Measurements from ENCODE around the gene CMTM4.
"Not testable (repeated sequence)": the region's sequence is repeated elsewhere in the genome, so short reads cannot be mapped to it uniquely, and the experiment has no call there.

The CMTM4 gene

DNA sequence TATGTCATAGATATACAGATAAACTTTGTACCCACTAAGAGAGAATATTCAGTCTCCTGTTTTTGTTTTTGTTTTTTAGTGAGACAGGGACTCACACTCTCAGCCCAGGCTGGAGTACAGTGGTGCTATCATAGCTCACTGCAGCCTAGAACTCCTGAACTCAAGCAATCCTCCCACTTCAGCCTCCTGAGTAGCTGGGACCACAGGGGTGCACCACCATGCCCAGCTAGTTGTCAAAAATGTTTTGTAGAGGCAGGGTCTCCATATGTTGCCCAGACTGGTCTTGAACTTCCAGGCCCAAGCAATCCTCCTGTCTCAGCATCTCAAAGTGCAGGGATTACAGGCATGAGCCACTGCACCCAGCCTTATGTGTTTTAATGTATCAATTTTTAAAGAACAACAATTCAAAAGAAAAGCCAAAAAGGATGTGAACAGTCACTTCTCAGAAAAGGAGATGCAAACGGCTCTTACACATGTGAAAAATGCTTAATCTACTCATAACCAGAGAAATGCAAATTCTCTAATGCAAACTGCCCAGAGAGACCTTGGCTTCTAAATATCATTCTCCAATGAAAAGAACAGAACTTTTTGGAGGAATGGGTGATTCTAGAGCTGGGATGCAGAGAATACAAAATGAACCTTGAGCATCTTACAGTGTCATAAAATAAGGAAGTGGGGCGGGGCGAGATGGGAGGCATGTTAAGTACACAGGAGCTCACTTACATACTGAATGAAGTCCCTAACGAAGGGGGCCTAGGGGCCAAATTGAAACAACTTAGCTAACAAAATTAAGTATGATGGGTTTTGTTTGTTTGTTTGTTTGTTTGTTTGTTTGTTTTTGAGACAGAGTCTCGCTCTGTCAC lies 99.3 kb downstream of the CMTM4 start:
- Histone ChIP-seq H3K4me3 (replicated peaks; ENCODE audit: low read depth, low read length) (no peak overlapping the region), H3K36me3 (ENCODE audit: control insufficient read depth, insufficient read depth, low read length) (no peaks in the 10 kb centered on the region), H3K27me3 (replicated peaks; ENCODE audit: control insufficient read depth, insufficient read depth, low read length) (no peaks in the 10 kb centered on the region)
- TF ChIP-seq, protein P1, sequence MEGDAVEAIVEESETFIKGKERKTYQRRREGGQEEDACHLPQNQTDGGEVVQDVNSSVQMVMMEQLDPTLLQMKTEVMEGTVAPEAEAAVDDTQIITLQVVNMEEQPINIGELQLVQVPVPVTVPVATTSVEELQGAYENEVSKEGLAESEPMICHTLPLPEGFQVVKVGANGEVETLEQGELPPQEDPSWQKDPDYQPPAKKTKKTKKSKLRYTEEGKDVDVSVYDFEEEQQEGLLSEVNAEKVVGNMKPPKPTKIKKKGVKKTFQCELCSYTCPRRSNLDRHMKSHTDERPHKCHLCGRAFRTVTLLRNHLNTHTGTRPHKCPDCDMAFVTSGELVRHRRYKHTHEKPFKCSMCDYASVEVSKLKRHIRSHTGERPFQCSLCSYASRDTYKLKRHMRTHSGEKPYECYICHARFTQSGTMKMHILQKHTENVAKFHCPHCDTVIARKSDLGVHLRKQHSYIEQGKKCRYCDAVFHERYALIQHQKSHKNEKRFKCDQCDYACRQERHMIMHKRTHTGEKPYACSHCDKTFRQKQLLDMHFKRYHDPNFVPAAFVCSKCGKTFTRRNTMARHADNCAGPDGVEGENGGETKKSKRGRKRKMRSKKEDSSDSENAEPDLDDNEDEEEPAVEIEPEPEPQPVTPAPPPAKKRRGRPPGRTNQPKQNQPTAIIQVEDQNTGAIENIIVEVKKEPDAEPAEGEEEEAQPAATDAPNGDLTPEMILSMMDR (IDR thresholded peaks at IDR 0.05; ENCODE audit: insufficient read depth, low read length, poor library complexity, severe bottlenecking), result no peak
- DNase-seq (ENCODE audit: extremely low read depth, insufficient read length), result no peak

DNA sequence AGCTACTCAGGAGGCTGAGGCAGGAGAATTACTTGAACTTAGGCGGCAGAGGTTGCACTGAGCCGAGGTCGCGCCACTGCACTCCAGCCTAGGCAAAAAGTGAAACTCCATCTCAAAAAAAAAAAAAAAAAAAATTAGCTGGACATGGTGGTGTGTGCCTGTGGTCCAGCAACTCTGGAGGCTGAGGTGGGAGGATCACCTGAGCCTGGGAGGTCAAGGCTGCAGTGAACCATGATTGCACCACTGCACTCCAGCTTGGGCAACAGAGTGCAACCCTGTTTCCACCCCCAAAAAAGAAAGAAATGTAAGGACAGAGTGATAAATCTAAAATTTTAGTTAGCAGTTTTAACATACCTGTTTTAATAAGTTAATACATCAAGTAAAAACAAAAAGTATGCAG lies 100.0 kb downstream of the CMTM4 start:
- not testable (repeated sequence) for H3K4me3 ChIP-seq (replicated peaks; ENCODE audit: low read depth, low read length); DNase-seq (ENCODE audit: extremely low read depth, insufficient read length); H3K36me3 ChIP-seq (ENCODE audit: control insufficient read depth, insufficient read depth, low read length); H3K27me3 ChIP-seq (replicated peaks; ENCODE audit: control insufficient read depth, insufficient read depth, low read length)

DNA sequence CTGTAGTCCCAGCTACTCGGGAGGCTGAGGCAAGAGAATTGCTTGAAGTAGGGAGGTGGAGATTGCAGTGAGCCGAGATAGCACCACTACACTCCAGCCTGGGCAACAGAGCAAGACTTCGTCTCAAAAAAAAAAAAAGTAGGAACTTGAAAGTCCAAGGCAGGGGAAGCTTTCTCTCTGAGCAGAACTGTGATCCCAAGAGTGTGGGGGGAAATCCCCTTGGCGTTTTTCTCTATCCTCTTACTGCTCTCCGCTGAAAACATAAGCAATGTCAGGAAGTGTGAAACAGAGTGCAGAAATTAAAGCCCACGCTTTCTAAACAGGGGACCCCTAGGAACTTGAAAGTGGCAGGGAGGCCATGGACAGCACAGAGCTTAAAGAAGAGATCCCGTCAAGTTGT lies 101.8 kb downstream of the CMTM4 start:
- no peaks in the 10 kb centered on the region for H3K27me3 ChIP-seq (replicated peaks; ENCODE audit: control insufficient read depth, insufficient read depth, low read length)
- no peaks in the 10 kb centered on the region for H3K36me3 ChIP-seq (ENCODE audit: control insufficient read depth, insufficient read depth, low read length)
- DNase-seq (ENCODE audit: extremely low read depth, insufficient read length), result no peak
- H3K4me3 ChIP-seq (replicated peaks; ENCODE audit: low read depth, low read length), result no peak overlapping the region
- TF ChIP-seq, protein P1 (IDR thresholded peaks at IDR 0.05; ENCODE audit: insufficient read depth, low read length, poor library complexity, severe bottlenecking), result no peak

DNA sequence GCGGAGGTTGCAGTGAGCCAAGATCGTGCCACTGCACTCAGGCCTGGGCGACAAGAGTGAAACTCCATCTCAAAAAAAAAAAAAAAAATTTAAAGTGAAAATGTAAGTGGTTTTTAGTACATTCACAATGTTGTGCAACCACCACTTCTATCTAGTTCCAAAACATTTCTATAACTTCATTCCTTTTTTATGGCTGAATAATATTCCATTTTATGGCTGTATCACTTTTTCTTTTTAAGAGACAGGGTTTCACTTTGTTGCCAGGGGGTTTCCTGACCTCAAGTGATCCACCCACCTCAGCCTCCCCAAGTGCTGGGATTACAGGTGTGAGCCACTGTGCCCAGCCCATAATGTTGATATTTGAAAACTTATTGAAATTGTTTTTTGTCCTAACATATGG lies 103.7 kb downstream of the CMTM4 start:
- TF ChIP-seq, protein P1 (IDR thresholded peaks at IDR 0.05; ENCODE audit: insufficient read depth, low read length, poor library complexity, severe bottlenecking), result no peak

DNA sequence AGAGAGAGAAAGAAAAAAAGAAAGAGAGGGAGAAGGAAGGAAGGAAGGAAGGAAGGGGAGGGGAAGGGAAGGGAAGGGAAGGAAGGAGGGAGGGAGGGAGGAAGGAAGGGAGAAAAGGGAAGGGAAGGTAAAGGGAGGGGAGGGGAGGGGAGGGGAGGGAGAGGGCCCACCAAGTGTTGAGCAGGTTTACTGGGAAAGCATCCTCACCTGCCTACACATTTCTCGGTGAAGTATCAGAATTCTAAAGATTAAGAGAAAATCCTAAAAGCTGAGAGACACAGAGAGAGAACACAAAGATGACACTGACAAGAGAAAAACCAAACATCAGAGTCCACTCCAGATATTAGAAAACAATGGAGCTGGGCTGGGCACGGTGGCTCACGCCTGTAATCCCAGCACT lies 104.3 kb downstream of the CMTM4 start:
- no peaks in the 10 kb centered on the region for H3K36me3 ChIP-seq (ENCODE audit: control insufficient read depth, insufficient read depth, low read length)
- DNase-seq (ENCODE audit: extremely low read depth, insufficient read length), result no peak
- H3K27me3 ChIP-seq (replicated peaks; ENCODE audit: control insufficient read depth, insufficient read depth, low read length), result no peaks in the 10 kb centered on the region
- H3K4me3 ChIP-seq (replicated peaks; ENCODE audit: low read depth, low read length), result no peak overlapping the region
- TF ChIP-seq, protein P1 (IDR thresholded peaks at IDR 0.05; ENCODE audit: insufficient read depth, low read length, poor library complexity, severe bottlenecking), result no peak

More for the DNA sequence above, 103.7 kb downstream of the CMTM4 start:
- H3K4me3 ChIP-seq (replicated peaks; ENCODE audit: low read depth, low read length), result no peak overlapping the region
- H3K36me3 ChIP-seq (ENCODE audit: control insufficient read depth, insufficient read depth, low read length), result no peaks in the 10 kb centered on the region
- DNase-seq (ENCODE audit: extremely low read depth, insufficient read length), result no peak
- H3K27me3 ChIP-seq (replicated peaks; ENCODE audit: control insufficient read depth, insufficient read depth, low read length), result no peaks in the 10 kb centered on the region

DNA sequence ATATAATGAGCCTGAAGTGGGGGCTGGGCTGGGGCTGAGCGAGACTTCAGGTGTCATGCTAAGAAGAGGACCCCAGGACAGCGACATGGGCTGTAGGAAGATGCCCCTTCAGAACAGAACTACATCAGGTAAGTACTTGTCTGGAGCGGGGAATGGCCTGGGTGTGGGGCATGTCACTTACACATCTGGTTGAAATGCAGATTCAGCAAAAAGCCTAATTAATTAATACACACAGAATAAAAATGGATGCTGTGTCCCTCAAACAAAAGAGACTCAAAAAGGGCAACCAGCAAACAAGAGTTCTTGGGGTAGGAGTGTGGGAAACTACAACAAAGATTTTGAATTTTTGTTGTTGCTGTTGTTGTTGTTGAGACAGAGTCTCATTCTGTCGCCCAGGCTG lies 105.5 kb downstream of the CMTM4 start:
- H3K36me3 ChIP-seq (ENCODE audit: control insufficient read depth, insufficient read depth, low read length), result no peaks in the 10 kb centered on the region
- TF ChIP-seq, protein P1 (IDR thresholded peaks at IDR 0.05; ENCODE audit: insufficient read depth, low read length, poor library complexity, severe bottlenecking), result no peak
- H3K27me3 ChIP-seq (replicated peaks; ENCODE audit: control insufficient read depth, insufficient read depth, low read length), result no peaks in the 10 kb centered on the region; the same call in 1 of the 2 replicates
- no peak for DNase-seq (ENCODE audit: extremely low read depth, insufficient read length)
- H3K4me3 ChIP-seq (replicated peaks; ENCODE audit: low read depth, low read length), result no peak overlapping the region

Measured in GM06990 (cell line).